GF-D8 (cell line): ENCODE measurements around the gene SMCO4.
"Not testable (repeated sequence)": the region's sequence is repeated elsewhere in the genome, so short reads cannot be mapped to it uniquely, and the experiment has no call there.

Source experiments
- DNase-seq: peaks from one replicate; lab custom pipeline; 2025; lab: John Stamatoyannopoulos, UW

The SMCO4 gene

DNA sequence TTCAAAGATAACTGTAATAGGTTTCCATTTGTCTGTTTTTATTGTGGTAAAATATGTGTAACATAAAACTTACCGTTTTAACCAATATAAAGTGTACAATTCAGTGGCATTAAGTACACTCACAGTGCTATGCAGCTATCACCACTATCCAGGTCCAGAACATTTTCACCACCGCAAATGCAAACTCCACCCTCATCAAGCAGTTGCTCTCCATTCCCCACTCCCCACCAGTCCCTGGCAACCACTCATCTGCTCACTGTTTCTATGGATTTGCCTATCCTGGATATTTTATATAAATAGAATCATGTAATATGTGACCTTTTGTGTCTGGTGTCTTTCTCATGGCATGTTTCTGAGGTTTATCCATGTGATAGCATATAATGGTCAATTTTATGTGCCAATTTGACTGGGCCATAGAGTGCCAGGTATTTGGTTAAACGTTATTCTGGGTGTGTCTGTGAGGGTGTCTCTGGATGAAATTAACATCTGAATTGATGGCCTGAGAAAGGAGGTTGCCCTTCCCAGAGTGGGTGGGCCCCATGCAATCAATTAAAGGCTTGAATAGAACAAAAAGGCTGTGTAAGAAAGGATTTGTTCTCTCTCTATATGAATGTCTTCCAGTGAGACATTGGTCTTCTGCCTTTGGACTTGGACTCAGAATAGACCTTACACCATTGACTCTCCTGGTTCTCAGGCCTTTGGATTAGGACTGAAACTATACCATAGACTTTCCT is 17.2 kb upstream of the SMCO4 start:
- DNase-seq: no peak

GRCh38 chr11:93559681-93560080 is 16.5 kb upstream of the SMCO4 start:
- no peak for DNase-seq

- DNase-seq: no peak
Observed at GRCh38 chr11:93552874-93553273, 9.7 kb upstream of the SMCO4 start.

DNA sequence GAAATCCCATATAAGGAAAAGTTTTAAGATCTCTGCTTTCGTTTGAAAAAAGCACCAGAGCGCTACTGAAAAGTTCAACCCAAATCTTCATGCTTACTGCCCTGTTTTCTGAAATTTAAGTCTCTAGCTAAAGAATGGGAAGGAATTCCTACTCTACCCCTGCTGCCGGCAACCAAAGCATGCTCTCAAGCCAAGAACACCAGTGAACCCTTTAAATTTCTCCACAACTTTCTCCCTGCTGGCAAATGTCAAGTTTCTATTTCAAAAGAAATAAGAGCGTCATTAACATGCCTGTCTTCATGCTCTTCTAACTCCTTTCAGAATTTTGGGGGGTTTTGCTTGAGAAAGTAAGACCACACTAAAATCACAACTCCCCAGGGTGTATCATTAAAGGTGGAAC is 6.8 kb upstream of the SMCO4 start:
- DNase-seq: no peak

- no peak for DNase-seq
Observed at GRCh38 chr11:93548679-93549319, 5.6 kb upstream of the SMCO4 start.

- no peak for DNase-seq
Observed at GRCh38 chr11:93547773-93548172, 4.6 kb upstream of the SMCO4 start.

GRCh38 chr11:93547028-93547427 is 3.8 kb upstream of the SMCO4 start:
- DNase-seq: no peak

DNA sequence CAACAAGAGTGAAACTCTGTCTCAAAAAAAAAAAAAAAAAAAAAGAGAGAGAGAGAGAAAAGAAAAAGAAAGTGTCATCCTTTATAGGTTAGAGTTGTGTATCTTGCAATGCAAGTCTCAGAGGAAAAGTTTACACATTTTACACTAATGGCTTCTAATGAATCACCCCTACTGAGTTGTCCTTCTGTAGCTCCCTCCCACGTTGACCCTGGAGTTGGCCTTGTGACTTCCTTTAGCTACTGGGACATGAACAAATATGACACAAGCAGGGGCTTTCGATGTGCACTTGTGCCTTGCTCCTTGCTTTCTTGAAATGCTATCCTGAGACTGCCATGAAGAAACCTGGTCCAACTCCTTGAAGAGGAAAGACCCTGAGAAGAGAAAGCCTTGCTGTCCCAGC is 2.4 kb upstream of the SMCO4 start:
- no peak for DNase-seq

- no peak for DNase-seq
Observed at GRCh38 chr11:93542811-93543229, 371 bp downstream of the SMCO4 start.

DNA sequence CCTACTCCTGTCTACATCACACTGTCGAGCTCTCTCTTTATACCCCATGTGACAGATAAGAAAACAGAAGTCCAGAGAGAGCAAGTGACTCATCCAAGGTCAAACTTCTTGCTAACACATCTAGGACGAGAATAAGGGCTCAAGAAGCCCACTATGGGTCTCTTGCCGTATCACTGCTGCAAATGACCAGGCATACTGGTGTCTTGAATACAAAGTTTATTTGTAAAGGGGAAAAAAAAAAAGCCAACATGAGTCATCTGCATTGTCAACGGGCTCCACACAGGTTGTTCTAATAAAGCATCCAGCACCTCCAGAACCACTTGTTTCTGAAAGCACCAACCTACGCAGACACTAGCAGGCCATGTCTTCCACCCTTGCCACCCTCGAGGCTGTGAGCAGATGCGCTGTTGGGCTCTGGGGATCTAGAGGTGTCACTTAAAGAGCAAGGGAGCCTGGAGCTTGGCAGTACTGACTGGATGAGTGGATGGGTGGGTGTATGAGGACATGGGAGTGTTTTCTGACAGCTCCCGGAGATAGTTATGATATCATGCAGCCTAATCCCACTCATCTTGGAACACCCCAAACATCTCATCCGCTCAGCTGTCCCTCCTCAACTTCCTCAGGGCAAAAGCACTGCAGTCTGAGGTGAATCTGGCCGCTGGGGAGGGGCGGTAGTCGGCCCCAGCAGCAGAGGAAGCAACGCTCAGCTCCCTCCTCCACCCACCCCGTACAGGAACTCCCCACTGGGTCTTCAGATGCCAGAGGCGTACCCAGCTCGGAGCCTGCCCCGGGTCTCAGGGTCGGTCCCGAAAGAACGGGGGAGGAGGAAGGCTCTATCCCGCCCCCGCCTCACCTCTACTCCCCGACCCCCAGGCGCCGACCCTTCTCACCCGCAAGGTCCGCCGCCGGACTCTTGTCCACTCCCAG is 1.0 kb downstream of the SMCO4 start:
- DNase-seq: no peak

DNA sequence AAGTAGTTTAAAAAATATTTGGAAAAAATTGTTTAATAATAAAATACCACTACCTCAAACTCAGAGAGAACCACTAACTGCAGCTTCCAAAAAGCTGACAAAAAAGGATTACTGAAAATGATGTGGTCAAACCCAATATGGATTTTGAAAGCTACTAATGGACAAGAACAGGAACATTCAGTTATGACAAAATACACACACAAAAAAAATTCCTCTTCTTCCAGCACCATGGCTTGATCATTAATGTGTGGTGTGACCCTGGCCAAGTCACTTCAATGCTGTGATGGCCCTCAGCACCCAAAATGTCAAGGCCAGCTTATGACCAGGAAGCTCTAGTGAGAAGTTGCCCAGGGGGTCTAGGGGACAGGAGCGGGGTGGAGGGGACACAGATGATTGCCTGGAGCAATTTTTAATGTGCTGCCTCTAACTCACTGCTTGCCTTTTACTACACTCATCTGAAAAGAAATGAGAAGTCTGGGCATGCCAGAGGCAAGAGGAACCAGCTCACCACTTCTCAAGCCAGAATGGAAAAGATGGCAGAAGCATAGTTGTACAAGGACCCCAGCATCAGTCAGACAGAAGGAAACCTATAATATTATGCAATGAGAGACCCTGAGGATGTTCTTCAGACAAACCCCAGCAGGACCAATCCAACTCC is 2.2 kb downstream of the SMCO4 start:
- no peak for DNase-seq

GRCh38 chr11:93540337-93540736 is 2.9 kb downstream of the SMCO4 start:
- no peak for DNase-seq

DNA sequence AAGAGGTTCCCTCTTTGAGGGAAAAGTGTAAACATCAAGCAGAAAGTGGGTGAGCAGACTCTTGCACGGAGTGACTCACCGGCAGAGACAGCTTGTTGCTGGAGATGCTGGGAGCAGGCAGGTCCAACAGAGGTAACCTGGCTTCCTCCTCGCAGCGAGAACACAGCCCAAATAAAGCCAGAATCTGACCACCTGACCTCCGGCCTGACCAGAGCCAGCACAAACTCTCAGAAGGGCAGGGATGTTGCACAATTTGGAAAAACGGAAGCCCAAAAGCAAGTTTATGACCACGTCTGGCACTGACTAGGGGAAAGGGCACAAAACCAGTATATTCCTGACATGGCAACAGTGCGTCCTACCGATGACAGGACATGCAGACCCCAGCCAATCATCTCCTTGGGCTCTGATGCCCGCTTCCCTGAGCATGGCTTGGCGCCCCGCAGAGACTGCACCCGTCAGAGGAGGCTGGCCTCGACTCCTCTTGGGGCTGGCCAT is 5.4 kb downstream of the SMCO4 start:
- DNase-seq: no peak

DNA sequence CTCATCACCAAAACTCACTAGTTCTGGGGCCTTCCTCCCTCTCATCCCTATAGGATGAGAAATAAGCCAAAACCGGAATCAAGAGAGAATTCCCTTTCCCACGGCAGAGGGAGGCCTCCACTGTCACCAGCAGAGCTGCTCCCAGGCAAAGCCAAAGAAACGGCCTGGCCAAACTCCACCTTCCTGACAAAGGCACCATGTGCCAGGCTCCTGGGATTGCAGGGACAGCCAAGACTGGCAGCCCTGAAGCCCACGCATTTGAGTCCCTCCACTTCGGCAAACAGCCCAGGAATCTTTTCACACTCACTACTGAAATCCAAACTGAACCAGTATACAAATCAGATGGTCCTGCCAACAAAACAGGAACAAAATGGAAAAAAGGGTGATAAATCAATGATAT is 6.1 kb downstream of the SMCO4 start:
- no peak for DNase-seq

DNA sequence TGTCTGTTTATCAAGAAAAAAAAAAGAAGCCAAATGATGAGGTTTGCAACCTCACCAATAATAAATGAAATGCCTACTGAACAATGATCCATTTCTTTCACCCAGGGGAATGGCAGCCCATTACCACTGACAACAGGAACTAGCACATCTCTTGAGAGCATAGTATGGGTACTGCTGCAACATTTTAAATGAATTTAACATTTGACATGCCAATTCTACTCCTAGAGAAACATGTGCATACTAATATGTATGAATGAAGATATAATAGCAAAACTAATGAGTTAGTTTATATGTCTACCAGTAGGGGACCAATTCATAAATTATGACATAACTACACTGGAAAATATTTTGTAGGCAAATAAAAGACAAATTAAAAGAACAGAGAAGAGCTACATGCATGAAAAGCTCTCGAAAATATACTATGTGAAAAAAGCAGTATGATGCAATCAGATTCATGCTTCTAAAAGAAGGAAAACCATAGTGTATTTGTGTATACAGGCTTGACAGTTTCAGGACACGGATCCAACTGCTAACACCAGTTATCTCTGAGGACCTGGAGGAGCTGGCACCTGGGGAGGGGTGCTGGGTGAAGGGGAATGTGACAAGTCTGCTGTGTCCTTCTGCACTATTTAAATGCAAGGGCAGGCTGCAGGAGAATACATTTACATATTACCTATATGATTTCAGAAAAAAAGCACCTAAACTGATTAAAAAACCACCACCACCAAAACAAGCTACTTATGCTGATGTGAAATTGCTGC is 6.9 kb downstream of the SMCO4 start:
- no peak for DNase-seq

GRCh38 chr11:93535578-93535977 is 7.6 kb downstream of the SMCO4 start:
- DNase-seq: not testable (repeated sequence)

DNA sequence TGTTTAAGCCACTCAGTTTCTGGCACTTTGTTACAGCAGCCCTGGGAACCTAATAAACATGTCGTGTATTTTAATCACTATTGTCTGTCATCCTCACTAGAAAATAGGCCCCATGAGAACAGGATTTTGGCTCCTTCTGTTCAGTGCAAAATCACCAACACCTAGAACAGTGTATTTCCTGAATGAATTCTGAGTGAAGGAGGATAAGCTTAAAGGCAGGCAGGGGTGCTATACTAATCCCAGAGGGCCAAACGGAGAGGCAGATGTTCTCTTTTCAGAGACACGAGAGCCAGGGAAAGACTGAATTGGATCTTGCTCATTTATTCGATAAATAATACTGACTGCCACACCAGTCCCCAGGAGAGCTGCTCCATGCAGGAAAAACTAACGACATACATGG is 10.4 kb downstream of the SMCO4 start:
- DNase-seq: no peak

DNA sequence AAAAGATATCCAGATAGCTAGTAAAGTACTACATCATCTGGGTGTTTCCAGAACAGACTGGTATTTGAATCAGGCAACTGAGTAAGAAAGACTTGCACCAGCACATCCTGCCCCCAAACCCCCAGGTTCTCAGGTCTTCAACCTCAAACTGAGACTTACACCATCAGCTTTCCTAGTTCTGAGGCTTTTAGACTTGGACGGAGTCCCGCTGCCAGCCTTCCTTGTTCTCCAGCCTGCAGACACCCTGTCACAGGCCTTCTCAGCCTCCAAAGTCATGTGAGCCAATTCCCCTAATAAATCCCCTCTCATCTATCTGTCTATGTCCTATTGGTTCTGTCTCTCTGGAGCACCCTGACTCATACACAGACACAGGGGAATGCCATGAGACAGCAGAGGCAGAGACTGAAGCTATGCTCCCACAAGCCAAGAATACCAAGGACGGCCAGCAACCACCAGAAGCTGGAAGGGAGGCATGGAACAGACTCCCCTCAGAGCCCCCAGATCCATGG is 10.9 kb downstream of the SMCO4 start:
- DNase-seq: no peak

- no peak for DNase-seq
Observed at GRCh38 chr11:93530468-93530826, 12.7 kb downstream of the SMCO4 start.

GRCh38 chr11:93529707-93530467 is 13.3 kb downstream of the SMCO4 start:
- no peak for DNase-seq
